HepG2 (cell line): ENCODE results near the gene CD4. TPM values are rescaled to one million over a fixed set of nuclear protein-coding genes. Genes with fewer than 3 reads are reported as not detected.

ENCODE experiments used
- HDAC6 ChIP-seq: fragments of 200-600 bp; sonication (generic); IDR thresholded peaks from 2 replicates; pipeline ENCODE4 v1.7.0; 2017; ENCODE audit warnings: mild to moderate bottlenecking, antibody characterized with exemption, low read length, low read depth
- LCORL ChIP-seq, 2 experiments: fragments of 450-650 bp in 1 of 2; sonication (generic) in 1 of 2; formaldehyde crosslinking in 1 of 2; IDR thresholded peaks; 2 replicates each; pipeline versions ENCODE4 v1.5.0 to v1.6.1; 2017 to 2020; ENCODE audit warnings: antibody characterized with exemption in 1 of 2, missing genetic modification reagents in 1 of 2
- RFXAP ChIP-seq: sonication (generic); formaldehyde crosslinking; IDR thresholded peaks from 2 replicates; pipeline ENCODE4 v1.4.0; 2020; ENCODE audit warnings: missing genetic modification reagents, borderline replicate concordance
- ZBTB7B ChIP-seq: sonication (generic); formaldehyde crosslinking; IDR thresholded peaks from 2 replicates; pipeline ENCODE4 v1.4.0; 2020; ENCODE audit warnings: missing genetic modification reagents
- ZFP91 ChIP-seq: sonication (generic); formaldehyde crosslinking; IDR thresholded peaks from 2 replicates; pipeline ENCODE4 v1.9.0; 2022; ENCODE audit warnings: missing genetic modification reagents, mild to moderate bottlenecking, borderline replicate concordance
- ZNF430 ChIP-seq: sonication (generic); formaldehyde crosslinking; IDR thresholded peaks from 2 replicates; pipeline ENCODE4 v1.9.0; 2021; ENCODE audit warnings: mild to moderate bottlenecking, missing genetic modification reagents
- ZNF740 ChIP-seq: sonication (generic); formaldehyde crosslinking; IDR thresholded peaks from 2 replicates; pipeline ENCODE4 v1.4.0; 2020; ENCODE audit warnings: missing genetic modification reagents
- ZSCAN20 ChIP-seq: sonication (generic); formaldehyde crosslinking; IDR thresholded peaks from 2 replicates; pipeline ENCODE4 v1.4.0; 2020; ENCODE audit warnings: missing genetic modification reagents, mild to moderate bottlenecking, borderline replicate concordance
- polyA plus RNA-seq, 8 experiments: library from polyadenylated mRNA; depleted of rRNA in 3 of 8; stranded (reverse) in 7 of 8; unstranded in 1 of 8; fragments of >200 nt; fragmentation: Illumina TruSeq in 4 of 8; extraction: Trizol in 4 of 8; gene quantifications; 2 replicates each; pipeline versions ENCODE4 v1.2.1 to v1.2.3, GENCODE V29; 2011 to 2016; ENCODE audit warnings: low read depth in 4 of 8, missing spikeins in 1 of 8, mixed read lengths in 1 of 8; ENCODE audit not compliant: insufficient read depth in 1 of 8
- total RNA-seq, 5 experiments: library from RNA; depleted of rRNA; stranded (reverse); fragments of >200 nt; fragmentation: Illumina TruSeq; extraction: Trizol; gene quantifications; 2 replicates each; pipeline ENCODE4 v1.2.3, GENCODE V29; 2016; ENCODE audit warnings: low read depth in 1 of 5
- TF ChIP-seq, protein P1 (sequence below): sonication (generic); formaldehyde crosslinking; IDR thresholded peaks from 2 replicates; pipeline ENCODE4 v1.5.0; 2020; ENCODE audit warnings: mild to moderate bottlenecking, missing genetic modification reagents, borderline replicate concordance
- TF ChIP-seq, protein P2 (sequence below): sonication (generic); formaldehyde crosslinking; IDR thresholded peaks from 2 replicates; pipeline ENCODE4 v1.5.1; 2020; ENCODE audit warnings: mild to moderate bottlenecking, missing genetic modification reagents, moderate library complexity
- TF ChIP-seq, protein P3 (sequence below): sonication (generic); formaldehyde crosslinking; IDR thresholded peaks from 2 replicates; pipeline ENCODE4 v1.8.1; 2023; ENCODE audit warnings: mild to moderate bottlenecking, missing genetic modification reagents
- TF ChIP-seq, protein P4 (sequence below): sonication (generic); formaldehyde crosslinking; IDR thresholded peaks from 2 replicates; pipeline ENCODE4 v1.8.0; 2022; ENCODE audit warnings: mild to moderate bottlenecking, missing genetic modification reagents; ENCODE audit not compliant: insufficient replicate concordance

CD4 gene
- total and polyA plus RNA-seq, 2 of the 13 experiments (the other 11 are each of a cell fraction or from before 2014, with no cell fraction given), result 0.07 to 0.95 TPM

- TF ChIP-seq LCORL (IDR thresholded peaks at IDR 0.05) (no peak), LCORL (CRISPR knock-in tag; IDR thresholded peaks at IDR 0.05) (peak; percentile 49; the same call in 1 of the 2 replicates), RFXAP (peak; percentile 73; the same call in 1 of the 2 replicates), ZSCAN20 (CRISPR knock-in tag) (no peak), ZNF740 (0 out of 2 replicates have a peak, but pooled peaks have one; percentile 37), HDAC6 (no peak), ZFP91 (CRISPR knock-in tag) (peak; percentile 25; the same call in 1 of the 2 replicates), ZBTB7B (0 out of 2 replicates have a peak, but pooled peaks have one; percentile 48), ZNF430 (peak; percentile 45; the same call in 1 of the 2 replicates)
- TF ChIP-seq, protein P1, sequence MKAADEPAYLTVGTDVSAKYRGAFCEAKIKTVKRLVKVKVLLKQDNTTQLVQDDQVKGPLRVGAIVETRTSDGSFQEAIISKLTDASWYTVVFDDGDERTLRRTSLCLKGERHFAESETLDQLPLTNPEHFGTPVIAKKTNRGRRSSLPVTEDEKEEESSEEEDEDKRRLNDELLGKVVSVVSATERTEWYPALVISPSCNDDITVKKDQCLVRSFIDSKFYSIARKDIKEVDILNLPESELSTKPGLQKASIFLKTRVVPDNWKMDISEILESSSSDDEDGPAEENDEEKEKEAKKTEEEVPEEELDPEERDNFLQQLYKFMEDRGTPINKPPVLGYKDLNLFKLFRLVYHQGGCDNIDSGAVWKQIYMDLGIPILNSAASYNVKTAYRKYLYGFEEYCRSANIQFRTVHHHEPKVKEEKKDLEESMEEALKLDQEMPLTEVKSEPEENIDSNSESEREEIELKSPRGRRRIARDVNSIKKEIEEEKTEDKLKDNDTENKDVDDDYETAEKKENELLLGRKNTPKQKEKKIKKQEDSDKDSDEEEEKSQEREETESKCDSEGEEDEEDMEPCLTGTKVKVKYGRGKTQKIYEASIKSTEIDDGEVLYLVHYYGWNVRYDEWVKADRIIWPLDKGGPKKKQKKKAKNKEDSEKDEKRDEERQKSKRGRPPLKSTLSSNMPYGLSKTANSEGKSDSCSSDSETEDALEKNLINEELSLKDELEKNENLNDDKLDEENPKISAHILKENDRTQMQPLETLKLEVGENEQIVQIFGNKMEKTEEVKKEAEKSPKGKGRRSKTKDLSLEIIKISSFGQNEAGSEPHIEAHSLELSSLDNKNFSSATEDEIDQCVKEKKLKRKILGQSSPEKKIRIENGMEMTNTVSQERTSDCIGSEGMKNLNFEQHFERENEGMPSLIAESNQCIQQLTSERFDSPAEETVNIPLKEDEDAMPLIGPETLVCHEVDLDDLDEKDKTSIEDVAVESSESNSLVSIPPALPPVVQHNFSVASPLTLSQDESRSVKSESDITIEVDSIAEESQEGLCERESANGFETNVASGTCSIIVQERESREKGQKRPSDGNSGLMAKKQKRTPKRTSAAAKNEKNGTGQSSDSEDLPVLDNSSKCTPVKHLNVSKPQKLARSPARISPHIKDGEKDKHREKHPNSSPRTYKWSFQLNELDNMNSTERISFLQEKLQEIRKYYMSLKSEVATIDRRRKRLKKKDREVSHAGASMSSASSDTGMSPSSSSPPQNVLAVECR (CRISPR knock-in tag), result peak; percentile 24; the same call in 1 of the 2 replicates
- TF ChIP-seq, protein P2, sequence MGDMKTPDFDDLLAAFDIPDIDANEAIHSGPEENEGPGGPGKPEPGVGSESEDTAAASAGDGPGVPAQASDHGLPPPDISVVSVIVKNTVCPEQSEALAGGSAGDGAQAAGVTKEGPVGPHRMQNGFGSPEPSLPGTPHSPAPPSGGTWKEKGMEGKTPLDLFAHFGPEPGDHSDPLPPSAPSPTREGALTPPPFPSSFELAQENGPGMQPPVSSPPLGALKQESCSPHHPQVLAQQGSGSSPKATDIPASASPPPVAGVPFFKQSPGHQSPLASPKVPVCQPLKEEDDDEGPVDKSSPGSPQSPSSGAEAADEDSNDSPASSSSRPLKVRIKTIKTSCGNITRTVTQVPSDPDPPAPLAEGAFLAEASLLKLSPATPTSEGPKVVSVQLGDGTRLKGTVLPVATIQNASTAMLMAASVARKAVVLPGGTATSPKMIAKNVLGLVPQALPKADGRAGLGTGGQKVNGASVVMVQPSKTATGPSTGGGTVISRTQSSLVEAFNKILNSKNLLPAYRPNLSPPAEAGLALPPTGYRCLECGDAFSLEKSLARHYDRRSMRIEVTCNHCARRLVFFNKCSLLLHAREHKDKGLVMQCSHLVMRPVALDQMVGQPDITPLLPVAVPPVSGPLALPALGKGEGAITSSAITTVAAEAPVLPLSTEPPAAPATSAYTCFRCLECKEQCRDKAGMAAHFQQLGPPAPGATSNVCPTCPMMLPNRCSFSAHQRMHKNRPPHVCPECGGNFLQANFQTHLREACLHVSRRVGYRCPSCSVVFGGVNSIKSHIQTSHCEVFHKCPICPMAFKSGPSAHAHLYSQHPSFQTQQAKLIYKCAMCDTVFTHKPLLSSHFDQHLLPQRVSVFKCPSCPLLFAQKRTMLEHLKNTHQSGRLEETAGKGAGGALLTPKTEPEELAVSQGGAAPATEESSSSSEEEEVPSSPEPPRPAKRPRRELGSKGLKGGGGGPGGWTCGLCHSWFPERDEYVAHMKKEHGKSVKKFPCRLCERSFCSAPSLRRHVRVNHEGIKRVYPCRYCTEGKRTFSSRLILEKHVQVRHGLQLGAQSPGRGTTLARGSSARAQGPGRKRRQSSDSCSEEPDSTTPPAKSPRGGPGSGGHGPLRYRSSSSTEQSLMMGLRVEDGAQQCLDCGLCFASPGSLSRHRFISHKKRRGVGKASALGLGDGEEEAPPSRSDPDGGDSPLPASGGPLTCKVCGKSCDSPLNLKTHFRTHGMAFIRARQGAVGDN (CRISPR knock-in tag), result peak; percentile 68
- TF ChIP-seq, protein P3, sequence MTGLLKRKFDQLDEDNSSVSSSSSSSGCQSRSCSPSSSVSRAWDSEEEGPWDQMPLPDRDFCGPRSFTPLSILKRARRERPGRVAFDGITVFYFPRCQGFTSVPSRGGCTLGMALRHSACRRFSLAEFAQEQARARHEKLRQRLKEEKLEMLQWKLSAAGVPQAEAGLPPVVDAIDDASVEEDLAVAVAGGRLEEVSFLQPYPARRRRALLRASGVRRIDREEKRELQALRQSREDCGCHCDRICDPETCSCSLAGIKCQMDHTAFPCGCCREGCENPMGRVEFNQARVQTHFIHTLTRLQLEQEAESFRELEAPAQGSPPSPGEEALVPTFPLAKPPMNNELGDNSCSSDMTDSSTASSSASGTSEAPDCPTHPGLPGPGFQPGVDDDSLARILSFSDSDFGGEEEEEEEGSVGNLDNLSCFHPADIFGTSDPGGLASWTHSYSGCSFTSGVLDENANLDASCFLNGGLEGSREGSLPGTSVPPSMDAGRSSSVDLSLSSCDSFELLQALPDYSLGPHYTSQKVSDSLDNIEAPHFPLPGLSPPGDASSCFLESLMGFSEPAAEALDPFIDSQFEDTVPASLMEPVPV (CRISPR knock-in tag), result 0 out of 2 replicates have a peak, but pooled peaks have one; percentile 15
- TF ChIP-seq, protein P4, sequence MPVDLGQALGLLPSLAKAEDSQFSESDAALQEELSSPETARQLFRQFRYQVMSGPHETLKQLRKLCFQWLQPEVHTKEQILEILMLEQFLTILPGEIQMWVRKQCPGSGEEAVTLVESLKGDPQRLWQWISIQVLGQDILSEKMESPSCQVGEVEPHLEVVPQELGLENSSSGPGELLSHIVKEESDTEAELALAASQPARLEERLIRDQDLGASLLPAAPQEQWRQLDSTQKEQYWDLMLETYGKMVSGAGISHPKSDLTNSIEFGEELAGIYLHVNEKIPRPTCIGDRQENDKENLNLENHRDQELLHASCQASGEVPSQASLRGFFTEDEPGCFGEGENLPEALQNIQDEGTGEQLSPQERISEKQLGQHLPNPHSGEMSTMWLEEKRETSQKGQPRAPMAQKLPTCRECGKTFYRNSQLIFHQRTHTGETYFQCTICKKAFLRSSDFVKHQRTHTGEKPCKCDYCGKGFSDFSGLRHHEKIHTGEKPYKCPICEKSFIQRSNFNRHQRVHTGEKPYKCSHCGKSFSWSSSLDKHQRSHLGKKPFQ (CRISPR knock-in tag), result no peak
These were observed 40.4 kb downstream of the CD4 start (continued) for GRCh38 chr12:6829536-6830220.
